GM19193 (cell line): ENCODE results near the gene RASGRP1.

Experiments
- POLR2A ChIP-seq: IDR thresholded peaks from 4 replicates; pipeline ENCODE4 v1.6.1; 2011; ENCODE audit not compliant: insufficient read depth, insufficient read length; ENCODE audit errors: extremely low read depth

The RASGRP1 gene

DNA sequence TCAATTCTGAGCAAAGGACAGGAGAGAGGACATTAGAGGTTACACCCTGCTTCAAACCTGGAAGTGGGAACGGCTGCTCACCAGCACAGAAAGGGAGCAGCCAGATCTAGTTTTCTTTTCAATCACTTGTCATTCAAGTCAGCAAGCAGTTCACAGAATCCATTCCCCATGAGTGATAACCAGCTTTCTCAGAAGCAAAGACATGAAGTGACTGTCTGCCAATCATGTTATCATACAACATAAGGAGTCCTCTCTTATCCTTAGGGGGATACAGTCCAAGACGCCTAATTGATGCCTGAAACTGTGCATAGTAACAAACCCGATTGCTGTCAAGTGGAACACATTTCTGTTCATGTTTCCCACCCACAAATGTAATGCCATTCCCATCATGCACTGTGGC is 56.0 kb downstream of the RASGRP1 start:
- no peak for TF ChIP-seq POLR2A

GRCh38 chr15:38507570-38507969 is 57.0 kb downstream of the RASGRP1 start:
- TF ChIP-seq POLR2A: no peak

DNA sequence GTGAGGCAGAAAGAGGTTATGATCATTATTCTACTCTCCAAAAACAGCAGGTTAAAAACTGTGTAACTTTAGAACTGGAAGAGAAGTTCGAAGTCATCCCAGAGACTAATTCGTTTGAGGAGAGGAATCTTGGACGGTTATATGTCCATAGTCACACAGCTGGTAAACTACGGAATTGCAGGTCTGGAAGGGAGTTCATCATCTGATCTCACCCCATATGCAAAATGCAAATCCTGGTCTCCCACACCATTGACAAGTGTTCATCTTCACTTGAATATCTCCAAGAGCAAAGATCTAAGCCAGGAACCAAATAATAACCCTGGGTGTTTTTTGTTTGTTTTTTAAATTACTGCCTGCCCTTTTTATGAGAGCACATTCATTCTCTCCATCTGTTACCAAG is 57.6 kb downstream of the RASGRP1 start:
- no peak for TF ChIP-seq POLR2A

- TF ChIP-seq POLR2A: no peak
Measured at GRCh38 chr15:38504680-38505467, 59.7 kb downstream of the RASGRP1 start.

GRCh38 chr15:38503496-38503895 is 61.1 kb downstream of the RASGRP1 start:
- no peak for TF ChIP-seq POLR2A

- TF ChIP-seq POLR2A: no peak
Measured at GRCh38 chr15:38499651-38500050, 65.0 kb downstream of the RASGRP1 start.

- no peak for TF ChIP-seq POLR2A
Measured at GRCh38 chr15:38496151-38496550, 68.5 kb downstream of the RASGRP1 start.

DNA sequence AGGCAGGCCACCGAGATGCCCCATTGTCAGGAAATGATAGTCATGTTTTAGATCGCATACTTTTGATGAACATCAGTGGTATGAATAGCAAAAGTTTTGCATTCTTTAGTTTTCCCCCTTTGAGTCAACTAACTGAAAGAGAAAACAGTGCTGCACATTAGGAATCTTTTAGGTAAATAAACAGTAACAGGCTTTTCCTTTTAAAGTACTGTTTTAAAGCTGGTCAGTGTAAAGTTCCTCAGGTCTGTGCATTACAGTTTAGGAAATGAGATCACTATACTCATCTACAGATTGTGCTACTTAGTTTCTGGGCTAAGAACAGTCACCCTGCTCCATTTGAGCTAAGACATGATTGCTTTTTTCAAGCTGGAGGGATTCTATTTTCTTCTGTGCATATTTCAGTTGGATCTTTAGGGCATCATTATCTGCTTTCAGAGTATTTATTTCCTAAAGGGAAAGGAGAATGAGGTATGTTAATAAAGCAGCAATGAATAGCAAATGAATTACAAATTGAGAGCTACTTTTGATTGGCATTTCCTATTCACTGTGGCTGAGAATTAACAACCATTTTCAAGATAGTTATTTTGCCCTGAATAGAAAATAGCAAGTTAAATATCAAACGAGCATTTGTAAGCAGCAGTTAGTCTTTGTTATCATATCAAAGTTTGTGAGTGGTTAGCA is 74.2 kb downstream of the RASGRP1 start:
- no peak for TF ChIP-seq POLR2A

- no peak for TF ChIP-seq POLR2A
Measured at GRCh38 chr15:38487378-38487777, 77.2 kb downstream of the RASGRP1 start.

- no peak for TF ChIP-seq POLR2A
Measured at GRCh38 chr15:38486936-38487335, 77.7 kb downstream of the RASGRP1 start.

- TF ChIP-seq POLR2A: no peak
Measured at GRCh38 chr15:38482572-38482971, 82.0 kb downstream of the RASGRP1 start.

DNA sequence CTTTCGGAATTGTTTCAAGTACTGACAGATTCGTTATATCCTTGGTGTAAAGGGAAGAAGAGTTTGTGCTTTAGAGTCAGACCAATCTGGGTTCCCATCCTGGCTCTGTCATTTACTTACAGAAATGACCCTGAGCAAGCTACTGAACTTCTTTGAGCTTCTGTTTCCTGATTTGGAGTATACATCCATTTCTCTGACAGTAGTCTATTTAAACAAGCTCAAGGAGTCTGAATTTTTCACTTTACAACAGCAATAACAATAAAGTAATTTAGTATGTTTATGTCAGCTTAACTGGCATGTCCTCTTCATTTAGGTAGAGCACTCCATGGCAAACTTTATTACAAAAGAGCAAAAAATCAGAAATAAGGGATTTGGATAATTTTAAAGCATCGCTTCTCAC is 82.9 kb downstream of the RASGRP1 start:
- TF ChIP-seq POLR2A: no peak

DNA sequence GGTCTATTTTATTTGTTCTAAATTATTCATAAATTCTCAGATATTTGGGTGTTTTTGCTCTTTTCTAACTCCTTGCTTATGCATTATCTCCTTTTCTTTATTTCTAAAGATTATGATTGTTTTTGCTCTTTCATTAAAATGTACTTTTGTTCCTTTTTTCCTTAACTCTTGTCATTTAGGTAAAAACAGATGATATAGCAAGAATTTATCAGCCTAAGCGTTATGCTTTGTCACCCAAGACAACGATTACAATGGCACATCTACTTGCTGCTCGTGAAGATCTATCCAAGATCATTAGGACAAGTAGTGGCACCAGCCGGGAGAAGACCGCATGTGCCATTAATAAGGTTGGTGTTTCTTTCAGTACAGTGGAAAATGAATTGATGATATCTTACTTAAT is 83.5 kb downstream of the RASGRP1 start:
- no peak for TF ChIP-seq POLR2A

DNA sequence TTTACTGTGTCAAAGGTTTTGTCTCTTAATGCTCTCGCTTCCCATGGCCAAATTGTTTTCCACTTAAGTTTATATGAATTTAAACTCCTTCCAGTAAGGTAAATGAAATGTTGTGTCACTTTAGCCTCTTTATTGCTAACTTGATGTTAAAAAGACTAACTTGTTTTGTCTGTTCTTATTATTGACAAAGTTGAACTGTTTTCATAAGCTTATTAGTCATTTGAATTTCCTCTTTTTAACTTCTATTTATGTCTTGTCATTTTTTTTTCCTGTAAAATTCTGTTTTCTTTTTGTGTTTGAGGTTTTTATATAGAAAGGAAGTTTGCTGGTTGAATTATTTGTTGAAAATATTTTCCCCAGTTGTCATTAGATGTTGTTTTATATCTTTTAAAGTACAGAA is 84.9 kb downstream of the RASGRP1 start:
- TF ChIP-seq POLR2A: no peak

GRCh38 chr15:38479266-38479665 is 85.3 kb downstream of the RASGRP1 start:
- TF ChIP-seq POLR2A: no peak

DNA sequence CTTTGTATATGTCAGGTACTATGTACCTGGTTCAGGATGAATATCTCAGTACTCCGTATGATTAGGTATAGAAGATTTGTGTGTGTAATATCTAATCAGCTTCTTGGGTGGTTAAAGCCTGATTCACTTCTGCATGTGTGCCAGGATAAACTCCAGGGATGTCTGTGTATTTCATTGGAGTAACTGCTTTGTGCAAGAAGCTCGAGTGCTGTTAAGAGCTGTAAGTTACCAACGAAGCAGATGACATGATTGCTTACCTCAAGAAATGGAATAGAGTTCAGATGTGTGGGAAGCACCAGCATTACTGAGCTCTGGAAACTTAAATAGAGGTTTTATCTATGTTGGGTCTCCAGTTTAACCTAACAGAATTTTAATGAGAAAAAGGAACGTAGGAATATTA is 87.0 kb downstream of the RASGRP1 start:
- TF ChIP-seq POLR2A: no peak
